Neuronal stem cell (in vitro differentiated cells): ENCODE measurements around the gene SS18L1.

Source experiments
- DNase-seq: peaks from one replicate; pipeline ENCODE4 v3.0.0-alpha.2; 2013; ENCODE audit warnings: low spot score
- H2AFZ ChIP-seq: one replicate; pipeline ENCODE4 v1.6.1; 2013; ENCODE audit warnings: mild to moderate bottlenecking, low read length, inconsistent platforms
- H2AK5ac ChIP-seq: 2 replicates; pipeline ENCODE4 v1.6.1; 2013; ENCODE audit warnings: low read depth, mild to moderate bottlenecking, inconsistent platforms, low read length, moderate library complexity, mixed read lengths
- H2BK120ac ChIP-seq: 2 replicates; pipeline ENCODE4 v1.6.1; 2013; ENCODE audit warnings: low read depth, mild to moderate bottlenecking, inconsistent platforms, low read length, moderate library complexity, mixed read lengths
- H2BK12ac ChIP-seq: one replicate; pipeline ENCODE4 v1.6.1; 2013; ENCODE audit warnings: low read length, inconsistent platforms
- H2BK15ac ChIP-seq: 2 replicates; pipeline ENCODE4 v1.6.1; 2013; ENCODE audit warnings: mild to moderate bottlenecking, low read length, inconsistent platforms, mixed read lengths
- H2BK5ac ChIP-seq: one replicate; pipeline ENCODE4 v1.6.1; 2013; ENCODE audit warnings: inconsistent platforms, mild to moderate bottlenecking, low read length, moderate library complexity
- H3K14ac ChIP-seq: one replicate; pipeline ENCODE4 v1.6.1; 2013; ENCODE audit warnings: low read length, inconsistent platforms
- H3K18ac ChIP-seq: 2 replicates; pipeline ENCODE4 v1.6.1; 2013; ENCODE audit warnings: low read length, inconsistent platforms
- H3K23ac ChIP-seq: 2 replicates; pipeline ENCODE4 v1.6.1; 2013; ENCODE audit warnings: low read depth, mild to moderate bottlenecking, mixed read lengths, low read length, inconsistent platforms; ENCODE audit not compliant: poor library complexity
- H3K27ac ChIP-seq: replicated peaks from 3 replicates; pipeline ENCODE4 v1.5.1; 2013; ENCODE audit warnings: low read length, inconsistent platforms
- H3K27me3 ChIP-seq, 3 experiments: 2 replicates each; pipeline ENCODE4 v1.6.1; 2013; ENCODE audit warnings: low read length in 3 of 3, mild to moderate bottlenecking in 2 of 3, inconsistent platforms in 1 of 3, low read depth in 1 of 3, mixed read lengths in 1 of 3, moderate library complexity in 1 of 3; ENCODE audit not compliant: control insufficient read depth in 3 of 3, insufficient read depth in 3 of 3
- H3K36me3 ChIP-seq, 2 donors: replicated peaks in 1 of 2; 2 replicates each; pipeline ENCODE4 v1.6.1; 2013; ENCODE audit warnings: low read length in 2 of 2; ENCODE audit not compliant: control insufficient read depth in 2 of 2, insufficient read depth in 2 of 2
- H3K4ac ChIP-seq: 2 replicates; pipeline ENCODE4 v1.6.1; 2013; ENCODE audit warnings: inconsistent platforms, mild to moderate bottlenecking, low read length, moderate library complexity
- H3K4me1 ChIP-seq, 2 donors: 1 replicate in 1 of 2; 2 replicates in 1 of 2; pipeline ENCODE4 v1.6.1; 2013; ENCODE audit warnings: low read length in 2 of 2, low read depth in 1 of 2; ENCODE audit not compliant: control insufficient read depth in 2 of 2, insufficient read depth in 1 of 2
- H3K4me2 ChIP-seq: one replicate; pipeline ENCODE4 v1.6.1; 2013; ENCODE audit warnings: mild to moderate bottlenecking, low read length, inconsistent platforms; ENCODE audit not compliant: insufficient read depth, poor library complexity, severe bottlenecking
- H3K4me3 ChIP-seq, 2 donors: 2 replicates each; pipeline ENCODE4 v1.5.1; 2013; ENCODE audit warnings: low read length in 2 of 2, mild to moderate bottlenecking in 2 of 2, inconsistent platforms in 1 of 2, moderate library complexity in 1 of 2
- H3K79me1 ChIP-seq: one replicate; pipeline ENCODE4 v1.6.1; 2013; ENCODE audit warnings: low read depth, mild to moderate bottlenecking, inconsistent platforms, low read length, moderate library complexity
- H3K9ac ChIP-seq: one replicate; pipeline ENCODE4 v1.6.1; 2013; ENCODE audit warnings: mild to moderate bottlenecking, low read depth, low read length, inconsistent platforms; ENCODE audit not compliant: poor library complexity
- H3K9me3 ChIP-seq, 2 donors: replicated peaks in 1 of 2; 2 replicates each; pipeline versions ENCODE3 to v1.6.1; 2013; ENCODE audit warnings: low read length in 2 of 2, mild to moderate bottlenecking in 2 of 2, inconsistent platforms in 1 of 2, low read depth in 1 of 2, mixed read lengths in 1 of 2, moderate library complexity in 1 of 2; ENCODE audit not compliant: control insufficient read depth in 2 of 2, insufficient read depth in 1 of 2
- H4K8ac ChIP-seq: one replicate; pipeline ENCODE4 v1.6.1; 2013; ENCODE audit warnings: low read depth, mild to moderate bottlenecking, inconsistent platforms, low read length, moderate library complexity
- H4K91ac ChIP-seq: one replicate; pipeline ENCODE4 v1.6.1; 2013; ENCODE audit warnings: low read length, low read depth, mild to moderate bottlenecking, inconsistent platforms; ENCODE audit not compliant: poor library complexity
- WGBS, 2 donors: extraction: QIAGEN DNeasy Blood & Tissue Kit; methylation state at CpG; one replicate each; pipeline ENCODE4 v1.1.7; 2013; ENCODE audit warnings: missing lambda C conversion rate in 2 of 2, mixed read lengths in 1 of 2; ENCODE audit not compliant: insufficient read length in 2 of 2, insufficient replicate concordance in 1 of 2; ENCODE audit errors: extremely low coverage in 2 of 2; 5-methylcytosine and 5-hydroxymethylcytosine counted together

The SS18L1 gene

GRCh38 chr20:62133051-62133845 lies 10.3 kb upstream of the SS18L1 start:
- H2BK5ac ChIP-seq = no peak overlapping the region

DNA sequence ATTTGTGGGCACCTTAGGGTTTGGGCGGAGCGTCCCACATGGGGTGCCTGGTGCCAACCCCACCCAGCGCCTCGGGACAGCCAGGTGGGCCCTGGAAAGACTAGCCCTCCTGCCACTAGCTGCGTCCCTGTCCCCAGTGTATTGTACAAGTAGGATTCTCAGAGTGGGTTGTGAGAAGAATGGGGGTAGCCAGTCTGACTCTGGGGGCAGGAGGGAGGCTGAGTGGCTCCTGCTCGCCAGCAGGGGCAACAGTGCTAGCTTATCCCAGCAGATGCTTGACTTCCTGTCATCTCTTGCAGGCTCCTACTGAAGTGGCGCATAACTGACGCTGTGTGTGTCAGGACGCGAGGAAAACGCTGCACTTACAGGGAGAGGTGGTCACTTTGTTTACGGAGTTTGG lies 9.7 kb upstream of the SS18L1 start:
- H2BK12ac ChIP-seq = no peak overlapping the region
- no peak for DNase-seq
- no peak overlapping the region for H3K4ac ChIP-seq
- no peak overlapping the region for H3K14ac ChIP-seq
- no peak overlapping the region for H3K4me2 ChIP-seq
- H2BK5ac ChIP-seq = no peak overlapping the region
- H2BK15ac ChIP-seq = no peak overlapping the region
- no peak overlapping the region for H3K27ac ChIP-seq
- H2BK120ac ChIP-seq = no peak overlapping the region
- WGBS, 2 donors = no CpG with 5 or more reads among the region's 12 CpGs
- peaks cover 78 to 100% of the 10 kb centered on the region in 2 donors for H3K36me3 ChIP-seq
- H3K27me3 ChIP-seq = no peaks in the 10 kb centered on the region
- no peaks in the 10 kb centered on the region for H3K4me1 ChIP-seq
- H3K9me3 ChIP-seq = no peaks in the 10 kb centered on the region
- no peak overlapping the region for H3K9ac ChIP-seq
- H3K4me3 ChIP-seq = no peak overlapping the region
- H2AK5ac ChIP-seq = no peak overlapping the region
- no peak overlapping the region for H2AFZ ChIP-seq
- H4K91ac ChIP-seq = no peak overlapping the region
- H3K18ac ChIP-seq = no peak overlapping the region
- H3K23ac ChIP-seq = no peak overlapping the region
- H3K79me1 ChIP-seq = peaks cover 7% of the 10 kb centered on the region
- H4K8ac ChIP-seq = no peak overlapping the region

More at GRCh38 chr20:62133051-62133845, 10.3 kb upstream of the SS18L1 start:
- H3K4me3 ChIP-seq = no peak overlapping the region
- no peak overlapping the region for H4K91ac ChIP-seq
- no peak overlapping the region for H3K14ac ChIP-seq
- no peak overlapping the region for H3K4ac ChIP-seq
- WGBS, 2 donors = no CpG with 5 or more reads among the region's 29 CpGs
- no peak for DNase-seq
- peaks cover 79 to 100% of the 10 kb centered on the region in 2 donors for H3K36me3 ChIP-seq
- no peak overlapping the region for H2BK120ac ChIP-seq
- H3K9me3 ChIP-seq = no peaks in the 10 kb centered on the region
- no peak overlapping the region for H2AFZ ChIP-seq
- no peak overlapping the region for H3K4me2 ChIP-seq
- no peak overlapping the region for H2AK5ac ChIP-seq
- H2BK12ac ChIP-seq = peak overlapping the region; percentile 11
- no peak overlapping the region for H2BK15ac ChIP-seq
- H3K4me1 ChIP-seq = no peaks in the 10 kb centered on the region
- no peak overlapping the region for H3K27ac ChIP-seq
- no peak overlapping the region for H3K9ac ChIP-seq
- H3K18ac ChIP-seq = no peak overlapping the region
- H3K79me1 ChIP-seq = peaks cover 7% of the 10 kb centered on the region
- H3K27me3 ChIP-seq = no peaks in the 10 kb centered on the region
- peak overlapping the region; percentile 13 for H3K23ac ChIP-seq
- no peak overlapping the region for H4K8ac ChIP-seq

DNA sequence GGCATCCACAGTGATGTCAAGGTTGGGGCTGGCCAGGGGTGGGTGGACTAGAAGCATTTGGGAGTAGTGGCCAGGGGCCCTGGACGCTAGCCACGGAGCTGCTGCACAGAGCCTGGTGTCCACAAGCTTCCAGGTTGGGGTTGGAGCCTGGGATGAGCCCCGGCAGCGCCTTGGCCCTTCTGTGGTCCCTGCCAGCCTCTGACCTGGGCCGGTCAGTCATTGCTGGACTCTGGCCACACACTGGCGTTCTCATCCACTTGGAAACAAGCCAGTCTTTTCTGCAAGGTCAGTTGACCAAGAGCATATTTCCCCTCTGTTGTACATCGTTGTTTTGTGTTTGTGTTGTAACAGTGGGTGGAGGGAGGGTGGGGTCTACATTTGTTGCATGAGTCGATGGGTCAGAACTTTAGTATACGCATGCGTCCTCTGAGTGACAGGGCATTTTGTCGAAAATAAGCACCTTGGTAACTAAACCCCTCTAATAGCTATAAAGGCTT lies 8.8 kb upstream of the SS18L1 start:
- no peak overlapping the region for H2AK5ac ChIP-seq
- peaks cover 78 to 100% of the 10 kb centered on the region in 2 donors for H3K36me3 ChIP-seq
- no peaks in the 10 kb centered on the region for H3K4me1 ChIP-seq
- no peak overlapping the region for H3K4me3 ChIP-seq
- H3K14ac ChIP-seq = no peak overlapping the region
- H3K23ac ChIP-seq = no peak overlapping the region
- H3K27me3 ChIP-seq = no peaks in the 10 kb centered on the region
- H2BK5ac ChIP-seq = no peak overlapping the region
- no peak overlapping the region for H3K27ac ChIP-seq
- WGBS, 2 donors = no CpG with 5 or more reads among the region's 11 CpGs
- H2AFZ ChIP-seq = no peak overlapping the region
- no peak overlapping the region for H3K4me2 ChIP-seq
- no peak overlapping the region for H3K9ac ChIP-seq
- H4K91ac ChIP-seq = peak overlapping the region; percentile 62
- H4K8ac ChIP-seq = no peak overlapping the region
- H3K9me3 ChIP-seq = no peaks in the 10 kb centered on the region
- DNase-seq = no peak
- no peak overlapping the region for H2BK12ac ChIP-seq
- H3K4ac ChIP-seq = no peak overlapping the region
- H2BK15ac ChIP-seq = no peak overlapping the region
- peaks cover 12% of the 10 kb centered on the region for H3K79me1 ChIP-seq
- H2BK120ac ChIP-seq = no peak overlapping the region
- H3K18ac ChIP-seq = no peak overlapping the region

DNA sequence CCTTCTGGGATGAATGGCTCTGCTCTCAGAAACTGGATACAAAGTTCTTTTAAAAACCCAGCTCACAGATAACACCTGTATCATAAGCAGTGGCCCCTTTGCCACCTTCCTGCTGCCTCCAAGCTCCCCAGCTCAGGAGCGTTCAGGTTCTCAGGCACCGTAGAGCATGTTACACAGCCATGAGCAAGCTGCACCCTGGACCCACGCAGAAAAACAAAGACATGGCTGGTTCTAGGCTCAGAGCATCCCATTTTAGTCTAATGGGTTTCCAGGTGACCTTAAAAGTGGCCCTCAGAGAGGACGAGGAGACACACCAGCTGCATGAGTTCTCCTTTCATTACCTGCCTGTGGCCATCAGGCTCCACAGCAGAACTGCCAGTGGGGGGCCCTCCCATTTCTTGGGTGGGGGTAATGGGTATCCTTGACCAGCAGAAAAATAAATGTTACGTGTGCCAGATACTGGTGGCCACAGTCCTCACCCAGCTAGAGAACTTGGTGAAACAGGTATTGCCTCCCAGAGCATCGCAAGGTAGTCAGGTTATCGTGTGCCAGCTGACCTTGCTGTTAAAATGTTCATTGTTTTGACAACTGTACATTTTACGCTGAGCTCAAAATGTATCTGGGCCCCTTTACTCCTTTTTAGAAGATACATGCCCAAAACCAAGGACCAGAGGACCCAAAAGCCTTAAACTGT lies 7.8 kb upstream of the SS18L1 start:
- Histone ChIP-seq H4K8ac (no peak overlapping the region), H4K91ac (no peak overlapping the region), H2BK12ac (no peak overlapping the region), H3K4ac (no peak overlapping the region), H2BK15ac (no peak overlapping the region), H3K79me1 (peaks cover 13% of the 10 kb centered on the region), H3K9me3 (no peaks in the 10 kb centered on the region), H3K4me2 (no peak overlapping the region), H2AFZ (no peak overlapping the region), H3K4me3 (no peak overlapping the region), H3K18ac (no peak overlapping the region), H3K23ac (no peak overlapping the region), H2AK5ac (no peak overlapping the region), H3K4me1 (no peaks in the 10 kb centered on the region), H3K9ac (no peak overlapping the region), H3K14ac (no peak overlapping the region), H3K27me3 (no peaks in the 10 kb centered on the region), H2BK5ac (no peak overlapping the region), H3K27ac (no peak overlapping the region), H3K36me3 (peaks cover 77 to 100% of the 10 kb centered on the region in 2 donors), H2BK120ac (no peak overlapping the region)
- WGBS, 2 donors = no CpG with 5 or more reads among the region's 8 CpGs
- no peak for DNase-seq
